ENCODE results near the gene RANBP3.
"Not testable (repeated sequence)": the region's sequence is repeated elsewhere in the genome, so short reads cannot be mapped to it uniquely, and the experiment has no call there.

Gene RANBP3

GRCh38 chr19:5964816-5965565 lies 12.9 kb downstream of the RANBP3 start:
- DNase-seq (ENCODE audit: low read depth) = no peak

DNA sequence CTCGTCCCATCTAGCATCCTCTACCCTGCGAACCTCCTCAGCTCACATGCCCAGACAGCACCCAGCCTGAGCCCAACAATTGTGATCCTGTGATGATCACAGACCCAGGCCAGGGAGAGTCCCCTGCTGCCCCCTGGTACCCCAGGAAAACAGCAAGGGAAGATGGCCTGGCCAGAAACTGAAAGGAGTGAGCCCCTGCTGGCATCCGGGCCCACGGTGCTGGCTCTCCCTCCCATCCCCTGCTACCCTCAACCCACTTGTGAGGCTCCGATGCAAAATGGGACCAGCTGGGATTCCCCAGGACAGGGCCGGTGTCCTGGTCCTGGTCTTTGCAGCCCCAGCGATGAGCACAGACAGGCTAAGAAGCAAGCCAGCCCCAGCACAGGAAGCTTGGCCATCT lies 14.1 kb downstream of the RANBP3 start:
- DNase-seq (ENCODE audit: low read depth) = no peak

- DNase-seq (ENCODE audit: low read depth) = not testable (repeated sequence)
These were observed 14.7 kb downstream of the RANBP3 start for GRCh38 chr19:5963259-5963658.

GRCh38 chr19:5961969-5962945 lies 15.7 kb downstream of the RANBP3 start:
- DNase-seq (ENCODE audit: low read depth) = no peak

GRCh38 chr19:5961641-5961968 lies 16.3 kb downstream of the RANBP3 start:
- DNase-seq (ENCODE audit: low read depth) = not testable (repeated sequence)

DNA sequence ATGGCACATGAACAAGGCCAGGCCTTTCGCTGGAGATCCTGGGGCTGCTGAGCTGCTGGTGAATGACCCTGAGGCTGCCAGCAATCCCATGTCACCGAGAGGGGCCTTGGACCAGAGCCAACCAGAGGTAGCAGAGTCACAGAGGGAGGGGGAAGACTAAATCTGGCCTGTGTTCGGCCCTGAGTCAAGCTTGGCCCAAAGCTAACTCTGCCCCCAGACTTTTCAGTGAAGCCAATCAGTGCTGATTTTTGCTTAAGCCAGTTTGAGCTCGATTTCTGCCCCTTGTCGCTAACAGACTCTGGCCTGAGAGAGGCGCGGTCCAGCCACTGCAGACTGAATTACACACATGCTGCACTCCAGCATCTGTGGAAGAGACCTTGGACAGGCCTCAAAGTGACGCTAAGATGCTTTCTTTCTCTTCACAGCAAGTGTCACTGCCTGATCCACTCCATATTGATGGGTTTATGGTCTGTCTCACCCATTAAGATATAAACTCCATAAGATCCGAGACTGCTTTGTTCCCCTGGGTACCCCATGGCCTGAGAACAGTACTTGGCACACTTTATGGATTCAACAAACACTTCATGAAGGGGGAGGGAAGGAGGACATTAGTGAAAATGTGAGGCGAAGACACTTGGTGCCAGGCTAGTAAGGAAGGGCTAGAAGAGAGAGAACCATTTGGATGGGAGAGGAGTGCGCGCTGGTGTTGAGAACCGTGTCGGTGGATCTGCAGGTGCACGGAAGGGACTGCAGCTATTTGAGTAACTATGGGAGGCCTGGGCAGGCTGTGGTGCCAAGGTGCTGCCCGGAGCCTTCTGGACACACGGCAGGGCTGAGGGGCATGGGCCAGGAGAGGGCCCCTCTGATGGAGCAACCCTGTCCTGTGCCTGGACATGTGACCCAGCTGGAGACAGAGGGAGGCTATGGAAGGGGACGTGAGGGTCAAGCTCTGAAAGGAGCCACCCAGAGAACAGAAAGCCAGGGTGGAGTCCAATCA lies 17.6 kb downstream of the RANBP3 start:
- no peak for DNase-seq (ENCODE audit: low read depth)

GRCh38 chr19:5959260-5960004 lies 18.5 kb downstream of the RANBP3 start:
- DNase-seq (ENCODE audit: low read depth) = no peak

DNA sequence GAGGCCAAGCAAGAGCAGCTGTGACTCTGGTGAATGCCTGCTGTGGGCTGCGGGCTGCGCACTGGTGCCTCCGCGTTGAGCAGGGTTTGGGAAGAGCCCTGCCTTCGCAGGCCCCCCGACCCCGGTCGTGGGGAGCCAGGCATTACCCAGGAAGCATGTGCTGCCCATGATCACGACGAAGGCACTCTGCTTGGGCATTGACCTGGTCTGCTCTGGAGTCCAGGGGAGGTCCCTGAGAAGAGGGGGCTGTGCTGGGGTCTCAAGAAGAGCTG lies 19.2 kb downstream of the RANBP3 start:
- no peak for DNase-seq (ENCODE audit: low read depth)

DNA sequence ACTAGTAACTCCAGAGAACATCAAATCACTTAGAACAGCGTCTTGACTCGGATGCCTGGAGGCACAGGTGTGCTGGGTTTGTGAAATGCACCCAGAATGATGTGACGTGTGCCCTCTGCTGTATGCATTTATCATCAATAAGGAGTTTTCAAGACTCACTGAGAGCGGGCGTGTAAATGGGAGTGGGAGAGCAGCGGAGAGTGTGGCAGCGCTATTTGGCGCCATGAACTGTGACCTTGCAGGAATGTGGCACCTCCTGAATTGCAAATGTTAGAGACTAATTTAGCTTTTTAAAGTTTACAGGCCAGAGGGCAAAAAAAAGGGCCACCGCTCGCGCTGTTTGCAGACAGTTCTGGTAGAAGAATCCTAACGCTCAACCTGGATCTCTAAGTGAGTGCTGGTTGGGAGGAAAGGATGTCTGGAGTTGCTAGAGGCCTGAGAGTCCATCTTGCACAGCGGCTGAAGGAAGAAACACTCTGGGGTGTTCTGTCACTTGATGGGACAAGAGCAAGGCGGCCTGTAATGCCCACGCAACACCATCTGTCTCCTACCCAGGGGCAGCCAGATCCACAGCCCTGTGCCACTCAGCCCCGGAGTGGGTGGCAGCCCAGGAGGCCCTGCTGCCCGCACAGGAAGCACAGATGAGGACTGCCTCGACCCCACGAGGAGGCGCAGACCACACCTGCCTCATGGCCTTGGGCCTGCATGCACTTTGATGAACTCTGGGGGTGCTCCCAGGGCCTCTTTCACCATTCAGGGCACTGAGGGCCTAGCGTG lies 19.7 kb downstream of the RANBP3 start:
- no peak for DNase-seq (ENCODE audit: low read depth)

DNA sequence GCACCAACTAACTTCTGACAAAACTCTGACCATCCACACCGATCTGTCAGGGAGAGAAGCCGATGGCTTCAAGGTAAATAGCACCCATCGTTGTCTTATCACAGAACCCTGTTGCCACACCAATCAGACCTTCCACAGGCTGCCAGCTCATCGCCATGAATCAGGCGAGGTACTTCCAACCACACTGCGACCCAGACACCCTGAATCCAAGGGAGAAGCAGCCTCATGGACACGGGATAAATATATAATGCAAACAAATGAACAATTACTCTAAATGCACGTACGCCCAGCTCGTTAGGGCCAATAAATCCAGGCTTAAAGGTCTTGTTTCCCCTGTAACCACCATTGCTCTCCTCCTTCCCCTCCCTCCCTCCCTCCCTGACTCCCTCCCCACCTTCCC lies 20.8 kb downstream of the RANBP3 start:
- DNase-seq (ENCODE audit: low read depth) = no peak

DNA sequence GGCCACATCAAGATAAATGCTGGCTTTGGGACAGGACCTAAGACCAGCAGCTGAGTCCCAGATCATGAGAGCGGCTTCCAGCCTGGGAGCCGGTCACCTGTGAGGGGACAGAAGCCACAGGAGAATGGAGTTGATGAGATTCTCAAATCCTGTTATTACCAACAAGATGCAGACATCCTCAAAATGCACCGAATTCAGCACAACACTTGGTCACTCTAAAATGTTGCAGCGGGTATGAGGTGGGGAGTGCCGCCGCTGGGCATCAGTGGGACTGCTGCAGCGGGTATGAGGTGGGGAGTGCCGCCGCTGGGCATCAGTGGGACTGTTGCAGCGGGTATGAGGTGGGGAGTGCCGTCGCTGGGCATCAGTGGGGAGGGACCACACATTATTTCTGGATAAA lies 21.2 kb downstream of the RANBP3 start:
- no peak for DNase-seq (ENCODE audit: low read depth)

DNA sequence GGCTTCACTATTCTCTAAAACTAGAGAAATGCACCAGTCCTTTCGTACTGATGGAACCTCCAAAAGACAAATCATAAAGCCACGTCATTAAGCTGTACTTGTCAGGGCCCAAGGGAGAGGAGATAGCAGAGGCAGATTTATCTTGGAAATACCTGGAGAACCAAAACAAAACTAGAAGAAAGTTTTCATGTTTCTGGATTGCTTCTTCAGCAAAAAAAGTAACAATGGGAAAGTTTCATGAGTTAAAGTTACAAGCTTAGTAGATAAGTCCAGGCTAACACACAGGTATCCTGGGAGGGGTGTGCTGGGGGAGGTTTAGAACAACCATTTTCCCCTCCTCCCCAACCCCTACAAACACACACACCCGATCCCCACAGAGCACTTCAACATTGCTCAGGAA lies 21.6 kb downstream of the RANBP3 start:
- DNase-seq (ENCODE audit: low read depth) = no peak

GRCh38 chr19:5955636-5955935 lies 22.4 kb downstream of the RANBP3 start:
- no peak for DNase-seq (ENCODE audit: low read depth)

- DNase-seq (ENCODE audit: low read depth) = no peak
These were observed 23.6 kb downstream of the RANBP3 start for GRCh38 chr19:5954293-5954692.

DNA sequence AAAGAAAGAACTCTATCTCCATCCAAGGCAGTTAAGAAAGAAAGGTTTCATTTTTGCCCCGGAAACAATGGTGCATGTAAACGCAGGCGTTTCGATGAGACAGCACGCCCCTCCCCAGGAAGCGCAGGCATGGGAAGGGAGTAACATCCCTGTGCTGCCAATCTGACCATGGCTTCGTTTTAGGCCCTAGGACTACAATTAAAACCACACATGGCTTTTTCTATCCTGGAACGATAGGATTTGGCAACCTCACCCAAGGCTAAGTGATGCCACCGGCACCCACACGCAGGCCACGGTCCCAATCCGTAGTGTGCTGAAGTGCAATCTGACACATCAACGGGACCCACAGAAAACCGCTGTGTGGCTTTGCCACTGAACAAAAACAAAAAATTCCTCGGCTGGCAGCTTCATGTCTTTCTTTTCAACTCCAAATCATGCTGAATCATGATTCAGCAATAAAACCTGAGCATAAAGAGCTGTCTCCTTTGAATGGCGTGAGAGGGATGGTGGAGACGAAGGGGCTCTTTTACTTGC lies 24.2 kb downstream of the RANBP3 start:
- no peak for DNase-seq (ENCODE audit: low read depth)

DNA sequence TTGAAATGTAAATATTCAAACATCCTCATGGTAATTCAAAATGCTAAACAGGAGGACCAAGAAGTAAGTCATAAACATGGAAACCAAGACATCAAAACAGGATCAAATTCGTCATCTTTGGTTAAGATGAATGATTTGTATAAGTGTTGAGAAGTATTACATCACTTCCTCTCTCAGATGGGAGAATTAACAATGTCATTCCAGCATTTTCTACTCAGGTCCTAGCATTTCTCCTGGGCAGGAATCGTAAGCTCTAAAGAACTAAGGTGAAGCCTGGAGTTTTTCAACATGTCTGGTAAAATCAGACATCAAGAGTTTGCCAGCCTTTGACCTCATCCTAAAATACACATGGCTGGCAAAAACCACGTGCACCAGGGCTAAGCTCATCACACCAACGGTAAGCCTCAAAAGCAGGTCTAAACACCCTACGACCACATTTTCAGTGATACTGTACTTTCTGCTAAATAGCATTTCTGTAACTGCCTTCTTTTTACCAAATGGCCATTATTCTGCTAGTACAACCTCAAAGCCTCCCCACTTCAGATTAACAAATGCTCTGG lies 24.8 kb downstream of the RANBP3 start:
- no peak for DNase-seq (ENCODE audit: low read depth)

- DNase-seq (ENCODE audit: low read depth) = no peak
These were observed 25.5 kb downstream of the RANBP3 start for GRCh38 chr19:5952193-5953029.

DNA sequence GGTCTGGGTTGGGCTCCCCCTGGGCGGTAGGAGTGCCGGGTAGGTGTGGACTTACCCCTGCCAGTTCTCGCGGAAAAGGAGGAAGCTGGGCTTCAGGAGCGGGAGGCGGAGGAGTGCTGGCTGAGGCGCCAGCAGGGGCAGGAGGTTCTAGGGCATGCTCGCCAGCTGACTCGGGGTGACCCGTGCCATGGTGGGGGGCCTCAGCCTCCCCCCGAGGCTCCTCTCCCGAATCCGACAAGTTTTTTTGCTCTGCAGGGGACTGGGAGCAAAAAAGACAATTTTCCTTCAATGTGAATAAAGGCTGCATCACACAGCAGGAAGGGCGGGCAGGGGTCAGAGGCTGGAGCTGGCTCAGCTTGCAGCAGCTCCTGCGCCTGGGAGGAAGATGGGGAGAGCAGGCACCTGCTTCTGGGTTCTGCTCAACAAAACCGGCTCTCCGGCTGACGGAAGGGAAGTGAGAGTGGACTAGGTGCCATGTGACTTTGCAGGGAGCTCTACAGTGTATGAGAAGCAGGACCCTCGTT lies 26.5 kb downstream of the RANBP3 start:
- DNase-seq (ENCODE audit: low read depth) = no peak

DNA sequence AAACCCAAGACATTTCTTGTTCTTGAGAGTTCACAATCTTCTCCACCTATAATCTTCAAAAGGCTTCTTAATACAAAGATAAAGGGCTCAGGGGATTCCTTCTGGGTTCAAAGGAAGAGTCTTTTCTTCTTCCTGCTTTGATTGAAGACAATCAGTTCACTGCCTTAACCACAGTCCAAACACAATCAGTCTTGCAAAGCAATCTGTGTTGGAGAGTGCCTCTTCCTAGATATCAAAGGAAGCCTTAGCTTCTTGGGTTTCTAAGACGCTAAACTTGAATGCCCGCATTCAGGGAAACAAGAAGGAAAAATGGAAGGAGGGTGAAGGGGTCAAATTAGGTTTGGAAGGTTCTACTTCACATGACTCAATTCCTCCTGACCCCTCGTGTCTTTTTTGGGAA lies 27.2 kb downstream of the RANBP3 start:
- no peak for DNase-seq (ENCODE audit: low read depth)
